CD14-positive monocyte (primary cell): ENCODE results near the gene MACROD2. TPM values are rescaled to one million over a fixed set of nuclear protein-coding genes. Genes with fewer than 3 reads are reported as not detected.
A peak's percentile ranks its signal among the peaks of the same experiment; 100 is the strongest.

Experiments
- DNase-seq, 3 donors: peaks; one replicate each; pipeline ENCODE4 v3.0.0-alpha.2; 2011 to 2022
- H2AFZ ChIP-seq: 2 replicates; pipeline ENCODE4 v1.6.0; 2012; ENCODE audit warnings: mild to moderate bottlenecking, low read depth, low read length, inconsistent platforms; ENCODE audit not compliant: insufficient read depth, poor library complexity, severe bottlenecking
- H3K27ac ChIP-seq, 2 donors: 1 replicate in 1 of 2; 2 replicates in 1 of 2; pipeline ENCODE4 v1.5.1; 2012 to 2013; ENCODE audit warnings: low read length in 2 of 2, control low read depth in 1 of 2, inconsistent platforms in 1 of 2, low read depth in 1 of 2, mild to moderate bottlenecking in 1 of 2
- H3K27me3 ChIP-seq, 2 donors: one replicate each; pipeline versions ENCODE4 v1.6.0 to v1.6.1; 2011 to 2013; ENCODE audit warnings: low read length in 2 of 2; ENCODE audit not compliant: control insufficient read depth in 2 of 2, insufficient read depth in 2 of 2
- H3K36me3 ChIP-seq, 2 donors: replicated peaks in 1 of 2; 1 replicate in 1 of 2; 2 replicates in 1 of 2; pipeline versions ENCODE4 v1.5.1 to v1.6.1; 2012 to 2013; ENCODE audit warnings: low read length in 2 of 2, control low read depth in 1 of 2, inconsistent platforms in 1 of 2, mild to moderate bottlenecking in 1 of 2; ENCODE audit not compliant: insufficient read depth in 2 of 2, control insufficient read depth in 1 of 2
- H3K4me1 ChIP-seq, 2 donors: 1 replicate in 1 of 2; 2 replicates in 1 of 2; pipeline versions ENCODE4 v1.5.1 to v1.6.1; 2012 to 2013; ENCODE audit warnings: low read length in 2 of 2, control low read depth in 1 of 2, inconsistent platforms in 1 of 2, mild to moderate bottlenecking in 1 of 2, moderate library complexity in 1 of 2; ENCODE audit not compliant: insufficient read depth in 2 of 2, control insufficient read depth in 1 of 2
- H3K4me2 ChIP-seq: replicated peaks from 2 replicates; pipeline ENCODE3; 2012; ENCODE audit warnings: low read length, moderate library complexity, mild to moderate bottlenecking; ENCODE audit not compliant: poor library complexity, severe bottlenecking; ENCODE audit errors: extremely low read depth
- H3K4me3 ChIP-seq, 3 experiments: fragments of 200-600 bp in 1 of 3; sonication (generic) in 1 of 3; replicated peaks in 1 of 3; 1 replicate in 2 of 3; 2 replicates in 1 of 3; pipeline ENCODE4 v1.5.1; 2011 to 2013; ENCODE audit warnings: low read length in 3 of 3, mild to moderate bottlenecking in 3 of 3, control low read depth in 2 of 3, low read depth in 2 of 3, inconsistent platforms in 1 of 3, moderate library complexity in 1 of 3
- H3K79me2 ChIP-seq: 2 replicates; pipeline ENCODE4 v1.6.0; 2012; ENCODE audit warnings: mild to moderate bottlenecking, control low read depth, inconsistent platforms, low read length, moderate library complexity; ENCODE audit not compliant: insufficient read depth
- H3K9ac ChIP-seq: 2 replicates; pipeline ENCODE4 v1.6.0; 2017; ENCODE audit warnings: low read length, mild to moderate bottlenecking; ENCODE audit not compliant: insufficient read depth, poor library complexity, severe bottlenecking
- H3K9me3 ChIP-seq, 2 donors: replicated peaks in 1 of 2; 1 replicate in 1 of 2; 2 replicates in 1 of 2; pipeline versions ENCODE4 v1.5.1 to v1.6.1; 2012 to 2013; ENCODE audit warnings: low read length in 2 of 2, control low read depth in 1 of 2; ENCODE audit not compliant: control insufficient read depth in 1 of 2, insufficient read depth in 1 of 2
- H4K20me1 ChIP-seq: 2 replicates; pipeline ENCODE4 v1.6.0; 2012; ENCODE audit warnings: mild to moderate bottlenecking, low read length, control low read depth, moderate library complexity; ENCODE audit not compliant: insufficient read depth
- H3K27ac Mint-ChIP-seq, 7 donors: one replicate each; pipeline ENCODE4 v1.8.0; 2020; ENCODE audit warnings: mild to moderate bottlenecking in 7 of 7, mixed read lengths in 7 of 7, moderate library complexity in 6 of 7, inconsistent platforms in 2 of 7
- H3K27me3 Mint-ChIP-seq, 3 donors: one replicate each; pipeline ENCODE4 v1.8.0; 2021 to 2022; ENCODE audit warnings: low read depth in 3 of 3, mild to moderate bottlenecking in 3 of 3, mixed read lengths in 3 of 3, moderate library complexity in 3 of 3, inconsistent platforms in 1 of 3
- H3K36me3 Mint-ChIP-seq, 2 donors: one replicate each; pipeline ENCODE4 v1.8.0; 2020; ENCODE audit warnings: mixed read lengths in 2 of 2, inconsistent platforms in 1 of 2, mild to moderate bottlenecking in 1 of 2
- H3K4me1 Mint-ChIP-seq: one replicate; pipeline ENCODE4 v1.8.0; 2020; ENCODE audit warnings: mild to moderate bottlenecking, mixed read lengths
- H3K4me3 Mint-ChIP-seq, 2 donors: one replicate each; pipeline ENCODE4 v1.8.0; 2020; ENCODE audit warnings: mild to moderate bottlenecking in 2 of 2, mixed read lengths in 2 of 2, moderate library complexity in 1 of 2
- H3K9me3 Mint-ChIP-seq, 7 donors: one replicate each; pipeline ENCODE4 v1.8.0; 2020 to 2022; ENCODE audit warnings: mixed read lengths in 7 of 7, mild to moderate bottlenecking in 6 of 7, moderate library complexity in 6 of 7, inconsistent platforms in 2 of 7
- WGBS: methylation state at CpG from one replicate; pipeline ENCODE4 v1.1.5; 2013; ENCODE audit warnings: missing lambda C conversion rate; ENCODE audit not compliant: insufficient coverage; 5-methylcytosine and 5-hydroxymethylcytosine counted together
- intact Hi-C, 2 donors: fragments of 100-400 bp; cut with micrococcal nuclease; formaldehyde crosslinking; loops; one replicate each; pipeline versions ENCODE4 v1.15.0 to v1.15.1; 2023
- polyA plus RNA-seq, 3 donors: library from polyadenylated mRNA; depleted of rRNA in 1 of 3; unstranded in 2 of 3; stranded (reverse) in 1 of 3; fragments of 300-500 nt in 2 of 3; fragments of >200 nt in 1 of 3; fragmentation: Illumina TruSeq in 2 of 3; gene quantifications; 1 replicate in 2 of 3; 2 replicates in 1 of 3; pipeline ENCODE4 v1.2.3, GENCODE V29; 2012 to 2021
- TF ChIP-seq, protein P1 (sequence below): fragments of 200-600 bp; IDR thresholded peaks from one replicate; pipeline ENCODE4 v1.8.0; 2022; ENCODE audit warnings: antibody characterized with exemption, mild to moderate bottlenecking

MACROD2 gene
- polyA plus RNA-seq, 3 donors: 0.23 TPM; not detected in 2

DNA sequence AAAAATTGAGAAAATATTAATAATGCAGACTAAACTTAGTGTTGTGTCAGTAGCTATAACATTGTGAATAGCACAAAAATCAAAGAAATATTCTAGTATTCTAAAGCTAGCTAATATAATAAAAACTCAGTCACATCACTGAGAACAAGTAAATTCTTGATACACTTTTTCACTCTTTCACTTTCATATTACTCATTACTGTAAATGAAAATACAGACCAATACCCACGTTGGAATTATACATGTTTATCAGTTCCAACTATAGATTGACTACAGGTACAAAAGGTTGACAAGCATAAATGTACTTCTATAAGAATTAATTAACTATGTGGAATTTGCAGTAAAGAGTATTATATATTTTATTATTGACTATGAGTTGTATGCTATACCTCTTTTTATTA is 1385.5 kb downstream of the MACROD2 start:
- no CpG with 5 or more reads among the region's 1 CpG for WGBS
- no peak overlapping the region for H2AFZ ChIP-seq
- H3K4me3 ChIP-seq: no peak overlapping the region
- no peaks in the 10 kb centered on the region for H3K9me3 ChIP-seq
- DNase-seq: no peak
- H4K20me1 ChIP-seq: no peaks in the 10 kb centered on the region
- H3K79me2 ChIP-seq: no peaks in the 10 kb centered on the region
- Mint-ChIP-seq H3K9me3 (peaks cover 0 to 8% (median 3%) of the 10 kb centered on the region in 7 donors), H3K4me3 (no peak overlapping the region), H3K36me3 (no peaks in the 10 kb centered on the region), H3K27ac (no peak overlapping the region), H3K27me3 (peaks cover 3 to 6% (median 5%) of the 10 kb centered on the region in 3 donors), H3K4me1 (no peaks in the 10 kb centered on the region)
- no peak overlapping the region for H3K27ac ChIP-seq
- no peaks in the 10 kb centered on the region for H3K27me3 ChIP-seq
- H3K4me2 ChIP-seq: no peak overlapping the region
- TF ChIP-seq, protein P1, sequence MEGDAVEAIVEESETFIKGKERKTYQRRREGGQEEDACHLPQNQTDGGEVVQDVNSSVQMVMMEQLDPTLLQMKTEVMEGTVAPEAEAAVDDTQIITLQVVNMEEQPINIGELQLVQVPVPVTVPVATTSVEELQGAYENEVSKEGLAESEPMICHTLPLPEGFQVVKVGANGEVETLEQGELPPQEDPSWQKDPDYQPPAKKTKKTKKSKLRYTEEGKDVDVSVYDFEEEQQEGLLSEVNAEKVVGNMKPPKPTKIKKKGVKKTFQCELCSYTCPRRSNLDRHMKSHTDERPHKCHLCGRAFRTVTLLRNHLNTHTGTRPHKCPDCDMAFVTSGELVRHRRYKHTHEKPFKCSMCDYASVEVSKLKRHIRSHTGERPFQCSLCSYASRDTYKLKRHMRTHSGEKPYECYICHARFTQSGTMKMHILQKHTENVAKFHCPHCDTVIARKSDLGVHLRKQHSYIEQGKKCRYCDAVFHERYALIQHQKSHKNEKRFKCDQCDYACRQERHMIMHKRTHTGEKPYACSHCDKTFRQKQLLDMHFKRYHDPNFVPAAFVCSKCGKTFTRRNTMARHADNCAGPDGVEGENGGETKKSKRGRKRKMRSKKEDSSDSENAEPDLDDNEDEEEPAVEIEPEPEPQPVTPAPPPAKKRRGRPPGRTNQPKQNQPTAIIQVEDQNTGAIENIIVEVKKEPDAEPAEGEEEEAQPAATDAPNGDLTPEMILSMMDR: no peak
- intact Hi-C loops: no loop called here
- H3K4me1 ChIP-seq: no peaks in the 10 kb centered on the region
- no peaks in the 10 kb centered on the region for H3K36me3 ChIP-seq
- no peak overlapping the region for H3K9ac ChIP-seq

DNA sequence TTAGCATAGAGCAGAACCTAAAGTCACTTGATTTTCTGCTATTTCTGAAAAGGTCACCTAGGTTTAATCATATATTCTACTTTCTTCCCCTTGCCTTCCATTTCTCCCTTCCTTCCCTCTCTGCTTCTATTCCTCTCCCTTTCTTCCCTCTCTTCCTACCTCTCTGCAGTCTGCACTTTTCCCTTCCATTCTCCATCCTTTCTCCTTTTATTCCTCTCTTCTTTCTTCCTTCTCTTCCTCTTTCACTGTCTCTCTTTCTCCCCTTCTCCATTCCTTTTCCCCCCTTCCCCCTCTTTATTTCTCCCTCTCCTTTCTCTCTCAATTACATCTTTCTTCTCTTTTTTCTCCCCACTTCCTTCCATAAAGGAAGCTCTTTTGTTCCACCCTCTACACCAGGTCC is 1391.9 kb downstream of the MACROD2 start:
- no peaks in the 10 kb centered on the region for H3K79me2 ChIP-seq
- DNase-seq: no peak
- H3K9me3 Mint-ChIP-seq: peaks cover 0 to 15% (median 4%) of the 10 kb centered on the region in 7 donors
- H4K20me1 ChIP-seq: no peaks in the 10 kb centered on the region
- H3K27ac ChIP-seq: no peak overlapping the region
- H3K4me3 Mint-ChIP-seq: no peak overlapping the region
- no peaks in the 10 kb centered on the region for H3K4me1 Mint-ChIP-seq
- H3K9me3 ChIP-seq: no peaks in the 10 kb centered on the region
- H3K4me1 ChIP-seq: no peaks in the 10 kb centered on the region
- TF ChIP-seq, protein P1: no peak
- H3K9ac ChIP-seq: no peak overlapping the region
- H2AFZ ChIP-seq: no peak overlapping the region
- no peak overlapping the region for H3K4me2 ChIP-seq
- H3K36me3 Mint-ChIP-seq: no peaks in the 10 kb centered on the region
- peaks cover 0 to 1% (median 1%) of the 10 kb centered on the region in 3 donors for H3K27me3 Mint-ChIP-seq
- no peaks in the 10 kb centered on the region for H3K36me3 ChIP-seq
- H3K27me3 ChIP-seq: no peaks in the 10 kb centered on the region
- intact Hi-C loops: no loop called here
- no peak overlapping the region for H3K4me3 ChIP-seq
- peak overlapping the region in 1 of 7 donors; percentile 5 for H3K27ac Mint-ChIP-seq
